Liver (tissue), 9 donors: ENCODE measurements around the gene ARGLU1. TPM values are rescaled to one million over a fixed set of nuclear protein-coding genes. Genes with fewer than 3 reads are reported as not detected.

Experiments used
- DNase-seq: peaks from one replicate; pipeline ENCODE4 v3.0.0-alpha.2; 2017; ENCODE audit warnings: low spot score
- H3K27ac ChIP-seq, 2 donors: one replicate each; pipeline ENCODE4 v1.7.0; 2013; ENCODE audit warnings: inconsistent platforms in 2 of 2, low read length in 2 of 2, control low read depth in 1 of 2, low read depth in 1 of 2, mild to moderate bottlenecking in 1 of 2
- H3K27me3 ChIP-seq, 4 donors: one replicate each; pipeline versions ENCODE4 v1.6.1 to v1.7.0; 2013; ENCODE audit warnings: low read length in 3 of 4, inconsistent platforms in 1 of 4, mild to moderate bottlenecking in 1 of 4, moderate library complexity in 1 of 4; ENCODE audit not compliant: control insufficient read depth in 4 of 4, insufficient read depth in 4 of 4
- H3K36me3 ChIP-seq, 4 donors: one replicate each; pipeline versions ENCODE4 v1.6.1 to v1.7.0; 2013; ENCODE audit warnings: low read length in 3 of 4, mild to moderate bottlenecking in 3 of 4, low read depth in 1 of 4, moderate library complexity in 1 of 4; ENCODE audit not compliant: control insufficient read depth in 4 of 4, insufficient read depth in 3 of 4
- H3K4me1 ChIP-seq, 4 donors: one replicate each; pipeline versions ENCODE4 v1.6.1 to v1.7.0; 2013; ENCODE audit warnings: low read length in 3 of 4, mild to moderate bottlenecking in 3 of 4, moderate library complexity in 1 of 4; ENCODE audit not compliant: control insufficient read depth in 4 of 4, insufficient read depth in 4 of 4
- H3K4me3 ChIP-seq, 3 donors: one replicate each; pipeline versions ENCODE4 v1.6.1 to v1.7.0; 2013; ENCODE audit warnings: low read length in 3 of 3, control low read depth in 1 of 3, low read depth in 1 of 3, mild to moderate bottlenecking in 1 of 3
- H3K9ac ChIP-seq, 2 donors: one replicate each; pipeline ENCODE4 v1.7.0; 2013; ENCODE audit warnings: low read length in 2 of 2, mild to moderate bottlenecking in 2 of 2, moderate library complexity in 2 of 2, control low read depth in 1 of 2, low read depth in 1 of 2
- H3K9me3 ChIP-seq, 4 donors: one replicate each; pipeline versions ENCODE4 v1.6.1 to v1.7.0; 2013; ENCODE audit warnings: low read length in 3 of 4; ENCODE audit not compliant: control insufficient read depth in 4 of 4
- EGR1 ChIP-seq, 2 donors: IDR thresholded peaks; 2 replicates each; pipeline ENCODE4 v1.6.1; 2016 to 2018; ENCODE audit warnings: antibody characterized with exemption in 2 of 2, low read depth in 2 of 2
- FOXA2 ChIP-seq: IDR thresholded peaks from 2 replicates; pipeline ENCODE4 v1.6.1; 2016; ENCODE audit warnings: antibody characterized with exemption
- GABPA ChIP-seq, 2 donors: IDR thresholded peaks in 1 of 2; conservative IDR thresholded peaks in 1 of 2; 2 replicates each; pipeline ENCODE4 v1.6.1; 2016; ENCODE audit warnings: antibody characterized with exemption in 2 of 2, mild to moderate bottlenecking in 1 of 2, moderate library complexity in 1 of 2
- HNF4A ChIP-seq, 2 donors: conservative IDR thresholded peaks; 2 replicates each; pipeline ENCODE4 v1.6.1; 2016; ENCODE audit warnings: antibody characterized with exemption in 2 of 2, mild to moderate bottlenecking in 2 of 2
- HNF4G ChIP-seq: IDR thresholded peaks from 2 replicates; pipeline ENCODE4 v1.6.1; 2016; ENCODE audit warnings: antibody characterized with exemption
- JUND ChIP-seq, 2 donors: IDR thresholded peaks; 2 replicates each; pipeline ENCODE4 v1.6.1; 2016; ENCODE audit warnings: antibody characterized with exemption in 2 of 2
- NR2F2 ChIP-seq: IDR thresholded peaks from 2 replicates; pipeline ENCODE4 v1.6.1; 2016; ENCODE audit warnings: antibody characterized with exemption
- RAD21 ChIP-seq, 2 donors: IDR thresholded peaks; 2 replicates each; pipeline ENCODE4 v1.6.1; 2016; ENCODE audit warnings: antibody characterized with exemption in 2 of 2, mild to moderate bottlenecking in 2 of 2
- SP1 ChIP-seq: IDR thresholded peaks from 2 replicates; pipeline ENCODE4 v1.6.1; 2018; ENCODE audit warnings: antibody characterized with exemption, mild to moderate bottlenecking
- TAF1 ChIP-seq: conservative IDR thresholded peaks from 2 replicates; pipeline ENCODE4 v1.6.1; 2016; ENCODE audit warnings: antibody characterized with exemption, mild to moderate bottlenecking
- WGBS: extraction: QIAGEN DNeasy Blood & Tissue Kit; methylation state at CpG from one replicate; pipeline ENCODE4 v1.1.7; 2013; 5-methylcytosine and 5-hydroxymethylcytosine counted together
- polyA plus RNA-seq, 2 donors: library from polyadenylated mRNA; stranded (reverse) in 1 of 2; unstranded in 1 of 2; fragments of 200-250 nt in 1 of 2; fragments of >200 nt in 1 of 2; fragmentation: Nextera tagmentation in 1 of 2; extraction: Ambion mirVana in 1 of 2; gene quantifications; one replicate each; pipeline versions ENCODE4 v1.2.1 to v1.2.3, GENCODE V29; 2013 to 2015
- total RNA-seq, 2 donors: library from RNA; depleted of rRNA; stranded (reverse); fragments of >200 nt; gene quantifications; one replicate each; pipeline ENCODE4 v1.2.3, GENCODE V29; 2014
- TF ChIP-seq, protein P1 (sequence below): IDR thresholded peaks from 2 replicates; pipeline ENCODE4 v1.6.1; 2016; ENCODE audit warnings: antibody characterized with exemption
- TF ChIP-seq, protein P2 (sequence below): IDR thresholded peaks from 2 replicates; pipeline ENCODE4 v1.6.1; 2016; ENCODE audit warnings: antibody characterized with exemption
- TF ChIP-seq, protein P3 (sequence below): IDR thresholded peaks from 2 replicates; pipeline ENCODE4 v1.6.1; 2016; ENCODE audit warnings: antibody characterized with exemption, mild to moderate bottlenecking
- TF ChIP-seq, protein P4 (sequence below): IDR thresholded peaks from 2 replicates; pipeline ENCODE4 v1.6.1; 2016; ENCODE audit warnings: antibody characterized with exemption
- TF ChIP-seq, protein P5 (sequence below): fragments of 150-350 bp; IDR thresholded peaks from 2 replicates; pipeline ENCODE4 v1.5.1; 2017; ENCODE audit warnings: improper control_type of control experiment, low read depth, low read length; ENCODE audit not compliant: missing input control
- donor health status: healthy.
- donor health status: healthy.
- donor health status: healthy.
- donor health status: healthy.
- donor health status: healthy.

Gene ARGLU1
- total and polyA plus RNA-seq, 4 donors: 16.7 to 50.8 (median 30.1) TPM

DNA sequence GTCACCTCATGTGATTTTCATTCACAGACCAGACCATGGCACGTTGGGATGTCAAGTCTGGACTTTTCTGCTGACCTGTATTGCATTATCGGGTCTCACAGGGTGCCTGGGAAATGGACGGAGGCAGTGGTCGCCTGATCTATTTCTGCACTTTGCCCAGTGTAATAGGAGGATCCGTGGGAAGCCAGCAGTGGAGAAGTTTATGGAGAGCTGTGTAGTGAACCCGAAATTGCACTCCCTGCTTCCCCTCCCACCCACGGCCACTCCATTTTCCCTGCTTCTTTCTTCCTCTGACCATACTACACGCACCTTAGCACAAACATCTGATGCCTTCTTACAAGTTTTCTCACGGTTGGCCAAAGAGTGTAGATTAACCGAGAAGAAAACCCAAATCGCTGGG is 49.4 kb downstream of the ARGLU1 start:
- 79% methylated on average over 11 of the region's 11 CpGs for WGBS
- no peaks in the 10 kb centered on the region for H3K36me3 ChIP-seq
- H3K4me3 ChIP-seq: no peak overlapping the region
- no peak overlapping the region for H3K9ac ChIP-seq
- no peak for DNase-seq
- H3K27ac ChIP-seq: no peak overlapping the region
- no peaks in the 10 kb centered on the region for H3K9me3 ChIP-seq
- peaks cover 0 to 11% (median 1%) of the 10 kb centered on the region in 4 donors for H3K27me3 ChIP-seq
- H3K4me1 ChIP-seq: no peaks in the 10 kb centered on the region
- TF ChIP-seq FOXA2: no peak
- no peak for TF ChIP-seq EGR1 (IDR thresholded peaks at IDR 0.05; ENCODE audit: low read depth in 2 of 2)
- TF ChIP-seq HNF4G: no peak
- TF ChIP-seq, protein P1, sequence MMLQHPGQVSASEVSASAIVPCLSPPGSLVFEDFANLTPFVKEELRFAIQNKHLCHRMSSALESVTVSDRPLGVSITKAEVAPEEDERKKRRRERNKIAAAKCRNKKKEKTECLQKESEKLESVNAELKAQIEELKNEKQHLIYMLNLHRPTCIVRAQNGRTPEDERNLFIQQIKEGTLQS: no peak
- TF ChIP-seq GABPA (IDR thresholded peaks at IDR 0.05 in 1 of 2, conservative IDR thresholded peaks at IDR 0.05 in 1 of 2): no peak
- no peak for TF ChIP-seq NR2F2
- TF ChIP-seq, protein P2, sequence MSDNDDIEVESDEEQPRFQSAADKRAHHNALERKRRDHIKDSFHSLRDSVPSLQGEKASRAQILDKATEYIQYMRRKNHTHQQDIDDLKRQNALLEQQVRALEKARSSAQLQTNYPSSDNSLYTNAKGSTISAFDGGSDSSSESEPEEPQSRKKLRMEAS: no peak
- TF ChIP-seq, protein P3, sequence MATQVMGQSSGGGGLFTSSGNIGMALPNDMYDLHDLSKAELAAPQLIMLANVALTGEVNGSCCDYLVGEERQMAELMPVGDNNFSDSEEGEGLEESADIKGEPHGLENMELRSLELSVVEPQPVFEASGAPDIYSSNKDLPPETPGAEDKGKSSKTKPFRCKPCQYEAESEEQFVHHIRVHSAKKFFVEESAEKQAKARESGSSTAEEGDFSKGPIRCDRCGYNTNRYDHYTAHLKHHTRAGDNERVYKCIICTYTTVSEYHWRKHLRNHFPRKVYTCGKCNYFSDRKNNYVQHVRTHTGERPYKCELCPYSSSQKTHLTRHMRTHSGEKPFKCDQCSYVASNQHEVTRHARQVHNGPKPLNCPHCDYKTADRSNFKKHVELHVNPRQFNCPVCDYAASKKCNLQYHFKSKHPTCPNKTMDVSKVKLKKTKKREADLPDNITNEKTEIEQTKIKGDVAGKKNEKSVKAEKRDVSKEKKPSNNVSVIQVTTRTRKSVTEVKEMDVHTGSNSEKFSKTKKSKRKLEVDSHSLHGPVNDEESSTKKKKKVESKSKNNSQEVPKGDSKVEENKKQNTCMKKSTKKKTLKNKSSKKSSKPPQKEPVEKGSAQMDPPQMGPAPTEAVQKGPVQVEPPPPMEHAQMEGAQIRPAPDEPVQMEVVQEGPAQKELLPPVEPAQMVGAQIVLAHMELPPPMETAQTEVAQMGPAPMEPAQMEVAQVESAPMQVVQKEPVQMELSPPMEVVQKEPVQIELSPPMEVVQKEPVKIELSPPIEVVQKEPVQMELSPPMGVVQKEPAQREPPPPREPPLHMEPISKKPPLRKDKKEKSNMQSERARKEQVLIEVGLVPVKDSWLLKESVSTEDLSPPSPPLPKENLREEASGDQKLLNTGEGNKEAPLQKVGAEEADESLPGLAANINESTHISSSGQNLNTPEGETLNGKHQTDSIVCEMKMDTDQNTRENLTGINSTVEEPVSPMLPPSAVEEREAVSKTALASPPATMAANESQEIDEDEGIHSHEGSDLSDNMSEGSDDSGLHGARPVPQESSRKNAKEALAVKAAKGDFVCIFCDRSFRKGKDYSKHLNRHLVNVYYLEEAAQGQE: no peak
- TF ChIP-seq HNF4A (conservative IDR thresholded peaks at IDR 0.05): no peak

DNA sequence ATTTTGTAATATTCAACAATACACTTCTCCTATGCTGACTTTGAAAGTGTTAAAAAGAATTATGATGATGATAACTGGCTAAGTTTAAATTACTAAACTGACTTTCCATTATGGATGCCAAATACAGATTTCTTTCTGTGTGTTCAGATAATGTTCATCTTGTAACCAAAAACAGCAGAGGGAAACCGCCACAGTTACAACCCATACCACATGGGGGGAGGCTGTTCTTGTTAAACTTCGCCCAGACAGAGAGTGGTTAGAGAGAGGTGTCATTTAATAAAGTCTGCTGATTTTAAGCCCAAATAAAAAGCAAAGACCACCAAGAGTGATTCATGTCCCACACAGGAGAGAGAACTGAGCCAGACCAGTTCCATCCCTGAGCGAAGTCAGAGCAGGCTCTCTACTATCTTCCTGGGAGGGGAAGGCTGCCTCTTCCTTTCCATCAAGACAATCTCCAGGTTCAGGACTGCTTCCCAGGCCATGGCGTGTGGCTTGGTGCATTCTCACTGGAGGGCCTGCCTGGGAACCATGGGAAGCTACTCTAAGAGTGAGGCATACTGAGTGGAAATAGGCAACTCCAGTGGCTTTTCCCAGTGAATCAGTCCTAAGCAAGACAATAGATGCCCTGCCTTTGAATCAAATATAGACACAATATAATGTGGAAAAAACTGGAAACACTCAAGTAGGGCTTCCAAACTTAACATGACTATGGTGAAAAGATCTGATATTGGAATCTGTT is 50.7 kb downstream of the ARGLU1 start:
- Histone ChIP-seq H3K36me3 (no peaks in the 10 kb centered on the region), H3K4me1 (no peaks in the 10 kb centered on the region), H3K4me3 (no peak overlapping the region), H3K9ac (no peak overlapping the region), H3K27ac (no peak overlapping the region), H3K27me3 (peaks cover 0 to 4% (median 1%) of the 10 kb centered on the region in 4 donors), H3K9me3 (no peaks in the 10 kb centered on the region)
- 88% methylated on average over 4 of the region's 4 CpGs for WGBS
- TF ChIP-seq TAF1: no peak
- TF ChIP-seq JUND (IDR thresholded peaks at IDR 0.05): no peak
- TF ChIP-seq, protein P4, sequence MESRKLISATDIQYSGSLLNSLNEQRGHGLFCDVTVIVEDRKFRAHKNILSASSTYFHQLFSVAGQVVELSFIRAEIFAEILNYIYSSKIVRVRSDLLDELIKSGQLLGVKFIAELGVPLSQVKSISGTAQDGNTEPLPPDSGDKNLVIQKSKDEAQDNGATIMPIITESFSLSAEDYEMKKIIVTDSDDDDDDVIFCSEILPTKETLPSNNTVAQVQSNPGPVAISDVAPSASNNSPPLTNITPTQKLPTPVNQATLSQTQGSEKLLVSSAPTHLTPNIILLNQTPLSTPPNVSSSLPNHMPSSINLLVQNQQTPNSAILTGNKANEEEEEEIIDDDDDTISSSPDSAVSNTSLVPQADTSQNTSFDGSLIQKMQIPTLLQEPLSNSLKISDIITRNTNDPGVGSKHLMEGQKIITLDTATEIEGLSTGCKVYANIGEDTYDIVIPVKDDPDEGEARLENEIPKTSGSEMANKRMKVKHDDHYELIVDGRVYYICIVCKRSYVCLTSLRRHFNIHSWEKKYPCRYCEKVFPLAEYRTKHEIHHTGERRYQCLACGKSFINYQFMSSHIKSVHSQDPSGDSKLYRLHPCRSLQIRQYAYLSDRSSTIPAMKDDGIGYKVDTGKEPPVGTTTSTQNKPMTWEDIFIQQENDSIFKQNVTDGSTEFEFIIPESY: no peak
- TF ChIP-seq EGR1 (IDR thresholded peaks at IDR 0.05; ENCODE audit: low read depth in 2 of 2): no peak
- TF ChIP-seq, protein P3: no peak
- TF ChIP-seq FOXA2: no peak
- TF ChIP-seq, protein P5, sequence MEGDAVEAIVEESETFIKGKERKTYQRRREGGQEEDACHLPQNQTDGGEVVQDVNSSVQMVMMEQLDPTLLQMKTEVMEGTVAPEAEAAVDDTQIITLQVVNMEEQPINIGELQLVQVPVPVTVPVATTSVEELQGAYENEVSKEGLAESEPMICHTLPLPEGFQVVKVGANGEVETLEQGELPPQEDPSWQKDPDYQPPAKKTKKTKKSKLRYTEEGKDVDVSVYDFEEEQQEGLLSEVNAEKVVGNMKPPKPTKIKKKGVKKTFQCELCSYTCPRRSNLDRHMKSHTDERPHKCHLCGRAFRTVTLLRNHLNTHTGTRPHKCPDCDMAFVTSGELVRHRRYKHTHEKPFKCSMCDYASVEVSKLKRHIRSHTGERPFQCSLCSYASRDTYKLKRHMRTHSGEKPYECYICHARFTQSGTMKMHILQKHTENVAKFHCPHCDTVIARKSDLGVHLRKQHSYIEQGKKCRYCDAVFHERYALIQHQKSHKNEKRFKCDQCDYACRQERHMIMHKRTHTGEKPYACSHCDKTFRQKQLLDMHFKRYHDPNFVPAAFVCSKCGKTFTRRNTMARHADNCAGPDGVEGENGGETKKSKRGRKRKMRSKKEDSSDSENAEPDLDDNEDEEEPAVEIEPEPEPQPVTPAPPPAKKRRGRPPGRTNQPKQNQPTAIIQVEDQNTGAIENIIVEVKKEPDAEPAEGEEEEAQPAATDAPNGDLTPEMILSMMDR: no peak
- TF ChIP-seq GABPA (IDR thresholded peaks at IDR 0.05 in 1 of 2, conservative IDR thresholded peaks at IDR 0.05 in 1 of 2): no peak
- no peak for TF ChIP-seq SP1
- no peak for TF ChIP-seq RAD21 (IDR thresholded peaks at IDR 0.05)
- TF ChIP-seq HNF4A (conservative IDR thresholded peaks at IDR 0.05): no peak
- DNase-seq: no peak
